Tibial nerve (tissue), 4 donors: ENCODE data around the gene ENDOV.

Experiments used
- EP300 ChIP-seq, 2 donors: sonication (generic); formaldehyde crosslinking; IDR thresholded peaks; one replicate each; pipeline ENCODE4 v1.6.1; 2017; ENCODE audit warnings: antibody characterized with exemption in 2 of 2, mild to moderate bottlenecking in 1 of 2
- TF ChIP-seq, protein P1 (sequence below), 5 experiments: fragments of 200-600 bp in 3 of 5; fragments of 450-650 bp in 2 of 5; sonication (generic) in 3 of 5; IDR thresholded peaks; one replicate each; pipeline ENCODE4 v1.5.1; 2016 to 2019; ENCODE audit warnings: antibody characterized with exemption in 5 of 5, mild to moderate bottlenecking in 3 of 5, moderate library complexity in 2 of 5

DNA sequence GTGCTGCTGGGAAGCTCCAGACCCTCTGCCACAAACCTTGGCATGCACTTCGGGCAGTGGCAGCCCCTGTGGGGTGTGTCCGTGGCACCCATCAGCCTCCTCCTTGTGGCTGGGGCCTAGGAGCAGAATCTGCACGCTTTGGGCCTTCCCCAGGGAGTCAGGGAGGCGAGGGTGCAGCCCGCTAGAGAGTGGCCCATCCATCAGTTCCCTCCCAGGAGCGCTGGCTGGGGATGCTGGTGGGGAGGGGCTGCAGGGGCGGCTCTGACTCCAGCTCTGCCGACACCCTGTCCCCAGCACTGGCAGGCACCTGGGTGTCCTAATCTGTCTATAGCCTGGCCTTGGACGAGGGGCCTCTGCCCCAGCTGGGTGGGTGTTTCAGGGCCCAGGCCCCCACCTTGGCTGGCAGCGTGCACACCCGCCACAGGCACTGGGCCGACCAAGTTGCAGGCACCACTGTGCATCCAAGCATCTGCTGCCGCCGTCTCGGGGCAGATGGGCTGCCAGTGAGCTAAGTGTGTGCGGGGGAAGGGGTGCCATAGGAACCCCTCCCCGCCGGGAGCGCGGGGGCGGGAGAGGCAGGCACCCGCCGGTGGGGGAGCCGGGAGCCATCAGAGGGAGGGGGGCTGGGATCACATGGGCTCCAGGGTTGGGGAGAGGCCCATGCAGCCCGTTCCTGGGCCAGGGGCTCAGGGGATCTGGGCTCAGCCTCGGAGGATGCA, 30.2 kb downstream of the ENDOV start:
- TF ChIP-seq, protein P1, sequence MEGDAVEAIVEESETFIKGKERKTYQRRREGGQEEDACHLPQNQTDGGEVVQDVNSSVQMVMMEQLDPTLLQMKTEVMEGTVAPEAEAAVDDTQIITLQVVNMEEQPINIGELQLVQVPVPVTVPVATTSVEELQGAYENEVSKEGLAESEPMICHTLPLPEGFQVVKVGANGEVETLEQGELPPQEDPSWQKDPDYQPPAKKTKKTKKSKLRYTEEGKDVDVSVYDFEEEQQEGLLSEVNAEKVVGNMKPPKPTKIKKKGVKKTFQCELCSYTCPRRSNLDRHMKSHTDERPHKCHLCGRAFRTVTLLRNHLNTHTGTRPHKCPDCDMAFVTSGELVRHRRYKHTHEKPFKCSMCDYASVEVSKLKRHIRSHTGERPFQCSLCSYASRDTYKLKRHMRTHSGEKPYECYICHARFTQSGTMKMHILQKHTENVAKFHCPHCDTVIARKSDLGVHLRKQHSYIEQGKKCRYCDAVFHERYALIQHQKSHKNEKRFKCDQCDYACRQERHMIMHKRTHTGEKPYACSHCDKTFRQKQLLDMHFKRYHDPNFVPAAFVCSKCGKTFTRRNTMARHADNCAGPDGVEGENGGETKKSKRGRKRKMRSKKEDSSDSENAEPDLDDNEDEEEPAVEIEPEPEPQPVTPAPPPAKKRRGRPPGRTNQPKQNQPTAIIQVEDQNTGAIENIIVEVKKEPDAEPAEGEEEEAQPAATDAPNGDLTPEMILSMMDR (IDR thresholded peaks at IDR 0.05) = no peak
- no peak for TF ChIP-seq EP300 (IDR thresholded peaks at IDR 0.05)
